HG03139 (cell line): ENCODE measurements around the gene DUSP6.
A peak's percentile ranks its signal among the peaks of the same experiment; 100 is the strongest.

ENCODE experiments used
- ATAC-seq: cut with Tn5 transposase; IDR thresholded peaks from one replicate; pipeline ENCODE4 v1.9.1; 2021; ENCODE audit not compliant: unreplicated experiment

The DUSP6 gene

GRCh38 chr12:89352492-89353187 lies at the start of gene DUSP6:
TSS of gene DUSP6 (minus strand) at chr12:89352501. CDS start at chr12:89352039, 462 bp downstream.
- peak; percentile 42 for ATAC-seq

GRCh38 chr12:89401433-89402058 lies 49.2 kb upstream of the DUSP6 start:
- no peak for ATAC-seq

- ATAC-seq, result no peak
Observed at GRCh38 chr12:89400415-89400814, 48.1 kb upstream of the DUSP6 start.

- ATAC-seq, result no peak
Observed at GRCh38 chr12:89395712-89396111, 43.4 kb upstream of the DUSP6 start.

GRCh38 chr12:89393551-89394121 lies 41.3 kb upstream of the DUSP6 start:
- no peak for ATAC-seq

- no peak for ATAC-seq
Observed at GRCh38 chr12:89392391-89392790, 40.1 kb upstream of the DUSP6 start.

GRCh38 chr12:89391726-89392336 lies 39.5 kb upstream of the DUSP6 start:
- ATAC-seq, result no peak

- no peak for ATAC-seq
Observed at GRCh38 chr12:89390802-89391673, 38.7 kb upstream of the DUSP6 start.

GRCh38 chr12:89389755-89390661 lies 37.7 kb upstream of the DUSP6 start:
- ATAC-seq, result peak; percentile 66

- no peak for ATAC-seq
Observed at GRCh38 chr12:89386138-89386537, 33.8 kb upstream of the DUSP6 start.

GRCh38 chr12:89384807-89385206 lies 32.5 kb upstream of the DUSP6 start:
- no peak for ATAC-seq

- no peak for ATAC-seq
Observed at GRCh38 chr12:89384050-89384758, 31.9 kb upstream of the DUSP6 start.

- no peak for ATAC-seq
Observed at GRCh38 chr12:89383235-89384049, 31.1 kb upstream of the DUSP6 start.

- no peak for ATAC-seq
Observed at GRCh38 chr12:89382328-89382727, 30.0 kb upstream of the DUSP6 start.

- no peak for ATAC-seq
Observed at GRCh38 chr12:89379839-89380467, 27.7 kb upstream of the DUSP6 start.

GRCh38 chr12:89379148-89379838 lies 27.0 kb upstream of the DUSP6 start:
- ATAC-seq, result no peak

- ATAC-seq, result no peak
Observed at GRCh38 chr12:89376844-89377243, 24.5 kb upstream of the DUSP6 start.

- no peak for ATAC-seq
Observed at GRCh38 chr12:89376202-89376529, 23.9 kb upstream of the DUSP6 start.
